ENCODE measurements around the gene ZNF345.
A peak's percentile ranks its signal among the peaks of the same experiment; 100 is the strongest.

ZNF345 gene

GRCh38 chr19:36850559-36851442 lies at the start of gene ZNF345:
Gene ZNF345, plus strand, starts transcription at chr19:36850876. Its CDS starts 25,955 bp downstream, at chr19:36876831.
- peak; percentile 90 to 93 for DNase-seq

DNA sequence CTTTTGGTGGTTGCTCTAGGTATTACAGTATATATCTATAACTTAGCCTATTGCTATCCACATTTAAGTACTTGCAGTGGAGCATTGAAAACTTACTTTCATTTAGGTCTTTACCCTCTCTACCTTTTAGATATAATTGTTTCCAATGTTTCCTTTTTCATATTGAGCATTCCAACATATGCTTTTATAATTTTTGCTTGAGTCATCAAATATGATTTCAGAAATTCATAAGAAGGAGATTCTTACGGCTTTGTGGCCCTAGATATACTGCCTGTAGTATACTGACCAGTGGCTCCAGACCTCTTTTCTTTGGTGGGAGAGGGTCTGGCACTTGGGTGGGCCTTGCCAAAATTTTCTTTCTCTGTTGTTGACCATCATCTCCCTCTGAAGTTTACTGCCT lies 45.3 kb upstream of the ZNF345 start:
- no peak for DNase-seq

DNA sequence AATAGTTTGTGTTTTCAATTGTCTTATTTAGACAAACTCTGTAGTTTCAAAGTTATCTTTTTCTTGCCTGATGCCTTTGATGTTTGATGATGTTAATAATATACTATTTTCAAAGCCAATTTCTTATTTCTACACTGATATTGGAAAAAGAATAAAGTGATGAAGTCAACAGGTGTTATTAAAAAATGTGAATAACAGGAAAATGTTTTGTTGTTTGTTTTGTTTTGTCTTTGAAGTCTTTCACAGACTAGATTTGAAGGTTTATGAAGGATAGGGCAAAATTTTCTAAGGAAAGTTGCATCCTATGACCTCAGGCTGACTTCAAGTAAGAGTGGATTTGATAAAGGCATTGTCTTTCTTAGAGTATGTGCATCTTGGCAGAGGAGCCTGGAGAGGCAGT lies 43.6 kb upstream of the ZNF345 start:
- no peak for DNase-seq

DNA sequence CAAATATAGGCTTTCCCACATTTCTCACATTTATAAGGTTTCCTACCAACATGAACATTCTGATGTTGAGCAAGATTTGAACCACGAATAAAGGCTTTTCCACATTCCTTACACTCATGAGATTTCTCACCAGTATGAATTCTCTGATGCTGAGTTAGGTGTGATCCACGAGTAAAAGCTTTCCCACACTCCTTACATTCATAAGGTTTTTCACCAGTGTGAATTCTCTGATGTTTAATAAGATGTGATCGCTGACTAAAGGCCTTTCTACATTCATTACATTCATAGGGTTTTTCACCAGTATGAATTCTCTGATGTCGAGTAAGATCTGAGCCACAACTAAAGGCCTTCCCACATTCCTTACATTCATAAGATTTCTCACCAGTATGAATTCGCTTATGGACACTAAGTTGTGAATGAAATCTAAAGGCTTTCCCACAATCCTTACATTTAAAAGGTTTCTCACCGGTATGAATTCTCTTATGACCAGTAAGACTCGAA lies 31.5 kb upstream of the ZNF345 start:
- DNase-seq, result no peak

- no peak for DNase-seq
Observed at GRCh38 chr19:36821758-36822157, 28.9 kb upstream of the ZNF345 start.

GRCh38 chr19:36833430-36833829 lies 17.2 kb upstream of the ZNF345 start:
- DNase-seq, result no peak

GRCh38 chr19:36837176-36837905 lies 13.3 kb upstream of the ZNF345 start:
- peak in 1 of 2 donors; percentile 7 for DNase-seq

DNA sequence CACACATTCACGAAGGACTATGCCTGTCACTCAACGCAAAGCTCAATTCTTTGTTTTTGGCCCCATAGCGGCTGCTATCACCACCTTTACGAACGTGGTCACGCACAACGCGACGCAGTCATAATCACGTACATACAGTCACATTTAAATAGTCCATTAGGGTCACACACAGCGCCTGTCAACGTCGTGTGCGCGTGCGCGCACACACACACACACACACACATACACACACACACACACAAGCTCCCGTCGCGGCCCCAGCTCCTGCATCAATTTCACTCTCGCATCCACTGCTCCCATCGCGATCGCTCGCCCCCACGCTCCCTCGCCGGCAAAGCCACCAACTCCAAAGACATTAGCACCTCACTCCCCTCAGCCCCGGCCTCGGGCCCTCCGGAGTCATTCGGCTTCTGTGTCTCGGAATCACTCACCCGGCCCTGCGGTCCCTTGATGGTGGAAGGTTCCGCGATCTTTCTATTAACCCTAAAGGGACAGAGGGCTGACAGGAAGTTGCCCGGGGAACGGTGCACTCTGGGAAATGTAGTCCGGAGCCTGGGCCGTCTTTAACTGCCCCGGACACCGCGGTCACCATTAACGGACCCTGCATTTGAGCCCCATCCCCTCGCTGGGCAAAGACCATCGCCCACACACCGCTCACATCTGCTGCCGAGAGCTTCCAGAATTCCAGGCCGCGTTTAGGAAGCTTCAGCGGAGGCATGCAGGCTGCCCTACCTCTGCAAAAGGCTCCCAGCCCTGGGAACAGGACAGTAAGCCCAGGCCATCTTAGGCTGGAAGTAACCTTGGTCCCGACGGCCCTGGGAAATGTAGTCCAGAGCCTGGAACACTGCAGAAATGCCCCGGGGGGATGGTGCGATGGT lies 12.5 kb upstream of the ZNF345 start, which contains the start of gene ZNF790:
TSS of gene ZNF790 (minus strand) at position 482 of the 878 bp plus-strand sequence. CDS start 12,768 bp downstream, outside the sequence.
- DNase-seq, result peak; percentile 89 to 92

- no peak for DNase-seq
Observed at GRCh38 chr19:36838784-36839324, 11.8 kb upstream of the ZNF345 start.

GRCh38 chr19:36847968-36848367 lies 2.7 kb upstream of the ZNF345 start:
- DNase-seq, result peak in 1 of 2 donors; percentile 19

- peak; percentile 90 to 91 for DNase-seq
Observed at GRCh38 chr19:36849701-36850558, 746 bp upstream of the ZNF345 start.

GRCh38 chr19:36851898-36852297 lies 1.2 kb downstream of the ZNF345 start:
- no peak for DNase-seq

DNA sequence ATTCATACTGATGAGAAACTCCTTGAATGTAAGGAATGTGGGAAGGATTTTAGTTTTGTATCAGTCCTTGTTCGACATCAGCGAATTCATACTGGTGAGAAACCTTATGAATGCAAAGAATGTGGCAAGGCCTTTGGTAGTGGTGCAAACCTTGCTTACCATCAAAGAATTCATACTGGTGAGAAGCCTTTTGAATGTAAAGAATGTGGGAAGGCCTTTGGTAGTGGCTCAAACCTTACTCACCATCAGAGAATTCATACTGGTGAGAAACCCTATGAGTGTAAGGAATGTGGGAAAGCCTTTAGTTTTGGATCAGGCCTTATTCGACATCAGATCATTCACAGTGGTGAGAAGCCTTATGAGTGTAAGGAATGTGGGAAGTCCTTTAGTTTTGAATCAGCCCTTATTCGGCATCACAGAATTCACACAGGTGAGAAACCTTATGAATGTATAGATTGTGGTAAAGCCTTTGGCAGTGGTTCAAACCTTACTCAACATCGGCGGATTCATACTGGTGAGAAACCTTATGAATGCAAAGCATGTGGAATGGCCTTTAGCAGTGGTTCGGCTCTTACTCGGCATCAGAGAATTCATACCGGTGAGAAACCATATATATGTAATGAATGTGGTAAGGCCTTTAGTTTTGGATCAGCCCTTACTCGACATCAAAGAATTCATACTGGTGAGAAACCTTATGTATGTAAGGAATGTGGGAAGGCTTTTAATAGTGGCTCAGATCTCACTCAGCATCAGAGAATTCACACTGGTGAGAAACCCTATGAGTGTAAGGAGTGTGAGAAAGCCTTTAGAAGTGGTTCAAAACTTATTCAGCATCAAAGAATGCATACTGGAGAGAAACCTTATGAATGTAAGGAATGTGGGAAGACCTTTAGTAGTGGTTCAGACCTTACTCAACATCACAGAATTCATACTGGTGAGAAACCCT lies 26.6 kb downstream of the ZNF345 start:
- no peak for DNase-seq

GRCh38 chr19:36891768-36892357 lies 41.2 kb downstream of the ZNF345 start:
- no peak for DNase-seq

- DNase-seq, result no peak
Observed at GRCh38 chr19:36894849-36895383, 44.2 kb downstream of the ZNF345 start.

DNA sequence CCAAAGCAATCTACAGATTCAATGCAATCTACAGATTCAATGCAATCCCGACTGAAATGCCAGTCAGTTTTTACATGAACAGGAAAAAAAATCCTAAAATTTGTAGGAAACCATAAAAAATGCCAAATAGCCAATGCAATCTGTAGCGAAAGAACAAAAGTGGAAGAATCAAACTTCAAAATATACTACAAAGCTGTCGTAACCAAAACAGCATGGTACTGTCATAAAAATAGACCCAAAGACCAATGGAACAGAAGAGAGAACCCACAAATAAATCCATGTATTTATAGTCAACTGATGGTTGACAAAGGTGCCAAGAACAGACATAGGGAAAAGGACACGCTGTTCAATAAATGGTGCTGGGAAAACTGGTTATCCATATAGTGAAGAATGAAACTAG lies 47.7 kb downstream of the ZNF345 start:
- DNase-seq, result no peak

DNA sequence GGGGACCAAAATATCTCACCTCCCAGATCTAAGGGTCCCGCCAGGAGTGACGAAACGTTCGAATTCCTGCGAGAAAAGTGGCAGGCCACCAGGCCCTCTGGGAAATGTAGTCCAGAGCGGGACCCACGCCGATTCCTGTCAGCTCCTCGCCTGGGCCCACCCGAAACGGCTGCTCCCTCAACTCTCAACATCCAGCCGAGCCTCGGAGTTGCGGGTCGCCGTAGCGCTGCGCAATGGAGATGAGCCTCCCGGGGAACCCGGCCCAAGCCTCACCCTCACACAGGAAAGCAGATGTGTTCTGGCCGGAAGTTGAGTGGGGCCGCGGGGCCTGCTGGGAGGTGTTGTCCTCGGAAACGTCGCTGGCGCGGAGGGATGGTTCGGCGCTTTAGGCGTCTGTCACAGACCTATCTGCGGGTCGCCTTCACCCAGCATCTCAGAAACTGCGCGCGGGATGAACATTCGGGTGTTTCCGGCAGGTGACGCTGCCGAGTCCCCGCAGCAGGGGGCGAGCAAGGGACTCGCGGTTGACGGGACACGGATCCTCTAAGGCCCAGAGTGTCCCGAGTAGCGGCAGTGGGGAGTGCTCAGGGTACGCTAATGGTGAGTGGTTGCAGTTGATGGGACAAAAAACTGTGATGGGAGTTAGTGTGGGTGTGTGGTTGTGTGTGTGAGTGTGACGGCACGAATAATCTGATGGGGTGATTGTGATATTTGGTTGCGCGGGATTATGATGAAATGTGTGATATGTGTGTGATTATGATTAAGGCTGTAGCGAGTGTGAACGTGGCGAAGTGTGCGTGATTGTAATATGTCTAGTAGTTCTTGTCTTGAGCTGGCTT lies 65.5 kb downstream of the ZNF345 start, which contains the start of the genes ZNF568 and ZNF829:
TSS of gene ZNF568 (plus strand) at position 341 of the 839 bp plus-strand sequence. CDS start 6,439 bp downstream, outside the sequence.
TSS of gene ZNF829 (minus strand) at position 300 of the 839 bp plus-strand sequence. CDS start 1,124 bp downstream, outside the sequence.
- peak; percentile 95 to 96 for DNase-seq

DNA sequence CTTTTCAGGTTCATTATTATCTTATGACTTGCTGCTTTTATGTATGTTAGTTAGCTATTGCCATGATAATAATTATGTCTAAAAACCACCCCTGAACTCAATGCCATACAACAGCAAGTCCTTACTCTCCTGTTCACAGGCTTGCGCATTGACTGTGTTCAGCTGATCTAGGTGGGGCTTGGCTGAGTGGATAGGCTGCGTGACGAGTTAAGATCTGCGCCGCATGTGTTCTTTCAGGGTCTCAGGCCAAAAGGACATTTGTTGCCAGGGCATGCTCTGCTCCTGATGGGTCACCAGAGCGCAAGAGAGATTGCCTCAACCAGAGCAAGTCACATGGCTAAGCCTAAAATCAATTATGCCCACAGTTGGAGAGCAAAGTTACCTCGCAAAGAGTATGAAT lies 66.3 kb downstream of the ZNF345 start:
- peak in 1 of 2 donors; percentile 2 for DNase-seq
